ENCODE measurements around the gene GUCY2F.

GUCY2F gene

DNA sequence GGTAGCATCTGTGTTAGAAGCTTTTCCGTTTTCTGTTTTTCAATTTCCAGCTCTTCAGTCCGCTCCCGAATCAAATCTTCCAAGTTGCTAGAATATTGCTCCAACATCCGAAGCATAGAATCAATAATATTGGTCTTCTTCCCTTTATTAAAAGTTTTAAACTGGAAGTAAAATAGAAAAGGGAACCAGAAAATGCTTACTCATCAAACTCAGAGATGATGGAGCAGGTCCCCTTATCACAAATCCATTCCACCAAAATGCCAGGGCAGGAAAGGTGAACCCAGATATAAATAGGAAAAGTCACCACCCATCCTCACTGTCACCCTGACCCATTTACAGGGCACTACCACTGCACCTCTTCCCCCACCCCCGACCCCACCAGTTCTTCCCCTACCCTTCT is 89.0 kb downstream of the GUCY2F start:
- DNase-seq = no peak

DNA sequence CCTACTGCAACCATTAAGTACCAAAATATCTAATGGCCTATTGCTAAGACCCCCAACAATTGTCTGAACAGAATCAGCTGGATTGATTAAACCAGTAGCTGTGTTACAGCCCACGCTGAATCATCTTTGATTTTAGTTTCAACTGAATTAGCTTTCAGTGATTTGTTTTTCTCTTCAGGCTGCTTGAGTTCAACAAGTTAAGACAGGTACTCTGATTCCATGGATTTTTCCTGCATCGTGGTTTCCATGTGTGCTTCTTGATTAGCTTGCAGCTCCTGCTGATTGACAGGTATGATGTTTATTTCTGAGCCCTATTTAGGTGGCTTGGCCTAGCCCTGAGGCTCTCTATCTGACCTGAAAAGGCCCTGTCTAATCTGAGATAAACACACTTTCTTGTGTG is 91.3 kb downstream of the GUCY2F start:
- DNase-seq = no peak

DNA sequence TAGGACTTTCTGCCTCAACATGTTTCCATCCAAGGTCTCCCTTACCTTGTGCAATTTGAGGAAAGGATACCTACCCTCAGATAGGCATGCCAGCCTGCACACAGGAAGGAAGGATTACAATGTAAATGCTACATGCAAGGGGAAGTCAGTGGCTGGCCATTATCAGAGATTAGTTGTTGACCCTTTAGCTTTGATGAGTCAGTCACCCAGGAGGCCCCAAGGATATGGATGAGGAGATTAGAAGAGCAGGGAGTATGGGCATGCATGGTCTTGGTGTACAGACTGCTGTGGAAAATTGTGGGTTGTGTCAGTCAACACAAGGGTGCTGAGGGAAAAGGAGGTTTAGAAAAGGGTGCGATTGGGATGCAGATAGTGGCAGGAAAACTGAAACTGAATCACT is 92.0 kb downstream of the GUCY2F start:
- DNase-seq = no peak

DNA sequence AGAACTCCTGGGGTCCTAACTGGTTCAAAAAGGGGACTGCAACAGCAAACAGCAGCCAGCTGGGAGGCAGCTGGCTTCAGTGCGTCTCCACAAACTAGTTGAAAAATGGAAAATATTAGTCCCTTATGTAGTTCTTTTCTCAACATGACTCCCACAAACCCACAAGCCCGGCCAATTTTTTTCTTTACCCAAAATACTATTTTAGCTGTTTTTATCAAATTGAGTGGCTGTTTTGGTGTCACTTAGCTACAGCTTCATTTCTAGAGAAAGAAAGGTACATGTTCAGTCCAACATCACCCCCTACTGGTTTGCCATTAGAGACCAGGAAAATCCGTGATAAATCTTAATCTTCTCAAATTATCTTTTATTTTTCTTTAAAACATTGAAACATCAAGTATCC is 97.2 kb downstream of the GUCY2F start:
- DNase-seq = no peak

DNA sequence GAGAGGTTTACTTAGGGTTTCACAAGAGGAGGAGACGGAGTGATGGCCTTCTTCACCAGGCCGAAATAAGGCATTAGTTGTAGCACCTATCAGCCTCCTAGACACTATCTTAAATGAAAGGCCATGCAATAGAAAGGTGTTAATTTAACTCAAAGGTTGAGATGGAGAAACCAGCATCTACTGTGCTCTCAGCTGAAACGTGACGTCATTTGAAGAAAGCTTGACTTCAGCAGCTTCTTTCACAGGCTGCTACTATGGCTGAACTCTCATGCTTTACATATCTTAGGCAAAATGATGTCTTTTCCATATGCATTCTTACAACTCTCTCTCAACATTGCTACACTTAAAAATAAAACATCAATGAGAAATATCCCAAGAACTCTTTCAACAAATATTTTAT is 99.6 kb downstream of the GUCY2F start:
- DNase-seq = no peak

DNA sequence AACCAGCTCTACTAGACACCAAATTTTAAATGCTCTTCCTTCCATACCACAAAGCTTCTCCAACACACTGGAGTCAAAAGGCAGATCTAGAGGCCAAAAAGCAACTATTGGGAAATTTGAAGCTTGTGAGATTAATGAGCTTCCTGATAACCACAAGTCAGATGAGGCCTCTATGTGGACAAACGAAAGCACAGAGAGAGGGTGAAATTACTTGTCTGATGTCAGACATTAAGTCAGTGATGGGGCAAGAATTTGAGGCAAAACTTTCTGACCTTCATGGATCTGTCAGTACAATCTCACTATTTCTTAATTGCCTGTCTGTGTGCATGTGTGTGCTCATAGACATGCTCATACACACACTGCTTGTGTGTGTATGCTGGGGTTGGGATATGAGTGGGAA is 103.6 kb downstream of the GUCY2F start:
- no peak for DNase-seq

DNA sequence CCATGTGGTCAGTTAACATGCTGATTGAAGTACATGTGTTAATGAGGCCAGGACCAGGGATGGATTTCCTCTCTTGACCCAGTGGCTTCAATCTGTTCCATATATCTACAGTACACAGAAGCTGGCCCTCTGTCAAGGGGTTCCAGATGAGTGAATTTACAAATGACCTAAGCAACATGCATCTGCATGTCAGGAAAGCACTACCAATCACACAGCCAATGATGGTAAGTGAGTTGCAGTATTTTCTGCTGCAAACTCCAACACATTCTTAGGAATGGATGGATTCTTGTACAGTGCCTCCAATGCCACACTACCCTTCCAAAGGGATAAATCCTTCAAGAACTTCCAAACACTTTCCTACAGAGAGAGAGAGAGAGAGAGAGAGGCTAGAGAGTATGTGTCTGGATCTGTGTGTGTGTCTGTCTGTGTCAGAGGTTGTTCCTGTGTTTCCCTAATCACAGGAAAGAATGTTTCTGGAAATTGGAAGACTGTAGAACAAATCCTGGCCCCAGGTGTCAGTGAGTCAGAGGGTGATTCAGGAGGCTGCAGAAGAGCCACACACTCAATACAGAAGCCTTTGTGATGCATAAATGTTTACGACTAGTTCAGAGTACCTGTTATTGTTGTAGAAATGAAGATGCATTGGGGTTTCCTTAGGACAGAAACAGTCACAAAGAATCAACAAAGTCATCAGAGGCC is 107.5 kb downstream of the GUCY2F start:
- no peak for DNase-seq

DNA sequence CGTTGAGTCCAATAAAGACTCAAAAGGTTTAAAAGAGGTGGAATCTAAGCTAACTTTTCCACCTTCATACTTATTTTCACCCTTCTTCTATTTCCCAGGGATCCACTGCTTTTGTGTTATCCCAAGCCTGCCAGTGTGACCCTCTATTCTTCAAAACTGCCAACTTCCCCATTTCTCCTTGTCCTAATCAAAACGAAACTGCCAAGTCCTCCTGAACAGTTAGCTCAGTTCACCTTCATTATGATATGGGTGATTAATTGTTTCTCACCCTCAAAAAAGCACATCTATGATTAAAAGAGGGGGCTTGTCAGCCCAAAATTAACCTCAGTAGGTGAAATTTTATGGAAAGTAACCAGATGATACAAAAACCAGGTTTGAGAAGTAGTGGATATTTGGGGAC is 108.4 kb downstream of the GUCY2F start:
- DNase-seq = no peak

DNA sequence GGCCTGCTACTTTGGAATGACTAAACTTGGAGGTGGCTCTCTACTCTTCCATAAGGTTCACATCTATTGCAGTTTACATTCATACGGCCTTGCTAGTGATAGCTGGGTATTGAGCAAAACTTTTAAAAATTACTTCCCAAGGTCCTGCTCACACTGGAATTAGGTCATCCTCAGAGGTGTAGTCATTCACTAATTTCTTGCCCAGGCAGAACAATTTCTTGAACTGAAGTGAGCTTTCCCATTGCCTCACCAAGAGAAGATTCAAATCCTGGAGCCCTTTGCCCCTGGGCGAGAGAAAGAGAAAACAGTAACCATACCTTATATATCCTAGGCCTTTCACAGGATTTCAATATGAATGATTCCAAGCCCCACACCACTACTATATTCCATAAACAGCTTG is 109.2 kb downstream of the GUCY2F start:
- DNase-seq = no peak

DNA sequence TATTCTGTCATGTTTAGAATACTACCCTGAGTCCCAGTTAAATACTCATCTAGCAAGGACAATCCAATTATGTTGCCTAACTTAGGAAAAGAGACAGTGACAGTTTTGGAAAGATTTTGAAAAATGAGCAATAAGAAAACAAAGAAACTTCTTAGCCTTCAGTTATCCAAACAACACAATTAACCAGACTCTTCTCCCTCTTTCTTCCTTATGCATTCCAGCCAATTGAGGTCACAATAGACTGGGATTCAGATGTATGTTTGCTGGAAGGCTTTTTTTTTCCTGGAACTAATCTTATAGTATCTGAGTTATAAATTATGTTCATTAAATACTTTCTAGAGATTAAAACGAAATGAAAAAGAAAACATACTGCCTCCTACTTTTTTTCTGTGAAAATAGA is 109.6 kb downstream of the GUCY2F start:
- DNase-seq = no peak

DNA sequence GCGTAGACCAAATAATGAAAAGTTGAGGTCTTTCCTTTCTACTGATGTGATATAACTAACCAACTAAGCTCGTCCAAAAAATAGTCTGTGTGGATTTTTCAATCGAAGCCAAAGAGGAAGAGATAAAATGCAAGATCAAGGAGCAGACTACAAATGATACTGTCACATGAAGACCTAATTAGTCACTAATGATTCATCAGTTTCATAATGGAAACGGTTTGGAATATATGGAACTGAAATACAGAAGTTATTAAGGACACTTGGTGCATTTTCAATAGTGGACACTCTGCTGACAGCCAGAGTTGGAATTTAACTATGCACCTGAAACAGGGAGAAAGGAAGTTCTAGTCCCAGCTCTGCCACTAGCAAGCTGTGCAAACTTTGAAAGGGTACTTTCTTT is 119.8 kb downstream of the GUCY2F start:
- no peak for DNase-seq

DNA sequence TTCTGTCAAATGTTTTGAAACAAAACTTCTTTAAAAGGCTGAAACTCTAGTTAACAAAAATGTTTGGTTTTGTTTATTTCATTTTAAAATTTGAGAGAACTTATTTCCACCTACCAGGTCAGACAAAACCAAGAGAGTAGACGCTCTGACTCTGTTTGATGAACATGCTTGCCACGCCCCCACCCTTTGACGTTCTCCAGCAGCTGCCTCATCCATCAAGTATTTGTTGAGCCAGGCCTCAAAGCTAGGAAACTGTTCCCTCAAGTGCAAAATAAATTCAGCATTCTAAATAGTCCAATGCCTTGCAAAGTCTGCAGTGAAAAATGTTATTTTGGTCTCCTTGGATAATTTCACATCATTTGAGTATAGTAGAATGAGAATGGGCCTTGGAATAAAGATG is 121.6 kb downstream of the GUCY2F start:
- DNase-seq = no peak

DNA sequence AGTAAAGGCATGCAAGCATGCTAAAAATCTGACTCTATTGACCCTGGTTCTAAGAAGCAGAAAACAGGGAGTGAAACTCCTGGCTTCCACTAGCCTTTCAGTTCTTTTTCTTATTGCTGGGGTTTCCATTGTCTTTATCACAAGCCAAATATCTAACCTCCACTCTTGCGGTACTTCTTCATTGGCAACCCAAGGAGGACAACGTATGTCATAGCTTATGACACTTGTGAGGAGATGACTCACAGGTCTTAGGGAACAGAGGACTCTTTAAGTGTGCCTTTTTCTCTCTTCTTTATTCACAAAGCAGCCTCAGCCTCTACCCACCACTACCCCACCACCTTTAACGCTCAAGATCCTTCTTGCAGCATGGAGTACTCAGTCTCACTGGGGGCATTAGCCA is 124.2 kb downstream of the GUCY2F start:
- DNase-seq = no peak

DNA sequence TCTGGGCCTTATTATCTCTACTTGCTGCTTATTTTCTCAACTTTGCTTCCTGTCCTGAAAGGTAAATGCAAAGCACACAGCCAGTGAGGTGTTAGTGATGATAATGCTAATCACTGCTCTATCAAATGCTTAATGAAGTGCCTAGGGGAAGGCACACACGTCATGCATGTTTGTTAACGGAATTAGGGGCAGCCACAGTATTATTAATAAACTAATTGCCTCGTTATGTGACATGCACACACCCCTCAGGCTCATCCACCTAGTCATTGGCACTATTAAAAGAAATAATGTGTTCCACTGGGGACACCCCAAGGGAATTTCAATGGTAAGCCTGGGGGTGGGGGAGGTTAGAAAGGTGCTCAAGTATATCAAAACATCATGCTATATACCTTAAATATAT is 125.2 kb downstream of the GUCY2F start:
- DNase-seq = no peak

DNA sequence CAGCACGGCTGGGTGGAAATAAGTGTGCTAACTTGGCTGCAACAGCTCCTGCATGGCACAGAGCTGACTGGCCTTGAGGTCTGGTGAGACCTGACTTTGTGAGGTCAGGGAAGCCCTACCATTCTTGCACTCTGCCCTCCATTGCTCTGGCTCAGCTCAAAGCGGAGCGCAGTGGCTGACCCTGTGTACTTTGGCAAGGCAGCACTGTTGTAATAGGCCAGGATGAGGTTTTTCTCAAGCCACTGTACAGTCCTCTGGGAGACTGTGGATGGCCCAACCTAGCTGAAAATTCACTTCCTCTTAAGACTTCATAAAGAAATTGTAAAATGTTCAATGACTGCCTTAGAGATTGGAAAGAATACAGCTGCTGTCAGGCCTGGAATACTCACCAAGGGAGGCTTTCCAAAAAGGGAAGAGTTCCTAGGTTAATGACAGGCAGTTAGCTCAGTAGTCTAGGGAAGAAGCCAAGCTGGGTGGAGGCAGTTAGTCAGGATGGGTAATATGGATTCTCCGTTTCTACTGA is 129.8 kb downstream of the GUCY2F start:
- DNase-seq = no peak

DNA sequence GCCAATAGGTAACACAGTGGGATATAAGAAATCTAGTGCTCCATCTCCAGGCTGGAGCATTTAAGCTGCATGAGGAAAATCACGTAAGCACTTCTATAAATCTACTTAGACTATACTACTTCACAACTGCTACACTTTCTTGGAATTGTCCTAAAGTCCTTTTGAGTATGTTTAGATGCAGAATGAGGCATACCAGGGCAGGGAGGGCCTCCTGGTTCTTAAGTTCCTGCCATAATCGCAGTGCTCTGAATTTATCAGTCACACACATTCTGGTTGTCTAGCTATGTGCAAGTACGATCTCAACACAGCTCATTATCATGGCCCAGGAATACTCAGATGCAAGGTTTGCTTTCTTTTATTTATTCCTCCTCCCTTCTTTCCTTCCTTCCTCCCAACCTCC is 130.3 kb downstream of the GUCY2F start:
- no peak for DNase-seq

DNA sequence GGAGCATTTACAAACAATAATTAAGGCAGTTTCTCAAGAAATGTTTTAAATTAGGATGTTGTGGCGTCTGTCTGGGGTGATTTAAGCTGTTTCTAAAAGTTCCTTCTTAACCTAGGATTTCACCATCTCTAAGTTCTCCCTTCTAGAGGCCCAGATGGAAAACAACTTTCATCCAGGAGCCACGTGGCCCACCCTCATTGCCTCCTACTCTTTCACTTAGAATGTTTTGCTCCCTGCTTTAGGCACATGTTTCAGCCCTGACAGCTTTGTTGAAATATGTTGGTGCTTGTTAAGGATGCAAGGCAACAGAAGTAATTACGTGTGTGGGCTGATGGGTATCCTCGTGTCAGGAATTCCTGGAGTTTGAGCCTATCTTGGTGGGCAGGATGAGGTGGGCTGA is 131.3 kb downstream of the GUCY2F start:
- DNase-seq = no peak

DNA sequence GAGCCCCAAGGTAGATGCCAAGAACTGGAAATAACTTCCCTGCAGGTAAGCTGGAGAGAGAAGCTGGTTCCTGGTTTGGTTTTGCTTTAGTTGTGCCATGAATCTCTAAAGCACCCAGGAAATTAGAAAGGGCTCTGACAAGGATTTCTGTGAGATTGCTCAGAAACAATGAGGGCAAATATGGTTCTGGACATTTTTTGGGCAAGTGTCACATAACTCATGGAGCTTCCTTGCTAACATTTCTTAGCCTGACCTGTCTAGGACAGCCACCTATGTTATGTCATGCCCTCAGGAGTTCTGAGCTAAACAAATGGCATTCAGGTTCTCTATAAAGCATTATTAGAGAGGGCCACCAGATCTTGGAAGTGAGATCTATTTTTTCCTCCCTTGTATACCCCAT is 131.8 kb downstream of the GUCY2F start:
- no peak for DNase-seq

DNA sequence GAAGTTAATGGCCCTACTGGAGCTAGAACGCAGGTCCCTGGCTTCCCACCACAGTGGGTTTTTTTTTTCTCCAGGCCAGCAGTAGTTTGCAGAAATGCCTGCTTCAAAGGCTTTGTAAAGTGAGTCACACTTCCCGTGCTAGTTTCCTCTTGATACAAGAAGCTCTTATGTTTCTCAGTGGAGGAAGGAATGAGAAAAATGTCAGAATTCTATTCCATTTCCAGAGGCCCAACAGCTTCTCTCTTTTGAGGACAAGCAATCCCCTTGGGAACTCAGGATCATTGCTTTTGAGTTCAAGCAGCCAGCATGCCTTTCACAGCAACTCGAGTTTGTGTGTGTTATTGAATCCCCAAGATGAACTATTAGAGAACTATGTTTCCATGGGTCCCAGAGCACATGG is 134.3 kb downstream of the GUCY2F start:
- DNase-seq = no peak

DNA sequence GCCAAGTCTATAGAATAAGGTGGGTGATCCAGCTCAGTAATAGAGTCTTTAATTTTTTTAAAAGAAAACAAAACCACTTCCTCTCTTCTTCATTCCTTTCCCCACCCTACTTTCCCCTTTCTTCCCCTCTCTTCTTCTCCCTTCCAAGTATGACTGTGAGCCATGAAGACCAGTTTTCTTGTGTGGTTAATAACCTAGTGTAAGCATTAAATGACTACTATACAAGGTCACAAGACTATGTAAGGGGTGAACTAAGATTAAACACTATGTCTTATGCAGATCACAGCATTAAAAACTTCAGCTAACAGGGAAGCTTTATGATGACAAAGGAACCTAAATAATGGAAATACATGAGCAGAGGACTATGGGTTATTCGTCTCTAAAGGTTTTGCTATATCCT is 135.4 kb downstream of the GUCY2F start:
- no peak for DNase-seq

DNA sequence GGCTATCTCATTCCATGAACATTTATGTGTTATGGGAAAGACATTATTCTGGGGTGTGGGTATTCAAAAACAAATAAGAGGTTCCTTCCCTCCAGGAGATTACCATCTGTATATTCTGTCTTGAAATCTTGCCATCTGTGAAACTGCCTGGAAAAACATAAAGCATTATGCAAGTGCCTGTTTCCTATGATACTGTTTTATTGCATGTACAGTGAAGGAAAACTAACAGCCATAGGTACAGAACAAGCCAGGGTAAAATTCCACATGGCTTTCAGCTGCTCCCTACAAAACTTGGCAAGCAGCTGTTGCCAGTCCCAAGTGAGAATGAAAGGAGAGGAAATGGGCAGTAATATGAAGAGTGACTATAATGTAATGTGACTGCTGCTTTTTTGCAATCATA is 136.0 kb downstream of the GUCY2F start:
- no peak for DNase-seq

DNA sequence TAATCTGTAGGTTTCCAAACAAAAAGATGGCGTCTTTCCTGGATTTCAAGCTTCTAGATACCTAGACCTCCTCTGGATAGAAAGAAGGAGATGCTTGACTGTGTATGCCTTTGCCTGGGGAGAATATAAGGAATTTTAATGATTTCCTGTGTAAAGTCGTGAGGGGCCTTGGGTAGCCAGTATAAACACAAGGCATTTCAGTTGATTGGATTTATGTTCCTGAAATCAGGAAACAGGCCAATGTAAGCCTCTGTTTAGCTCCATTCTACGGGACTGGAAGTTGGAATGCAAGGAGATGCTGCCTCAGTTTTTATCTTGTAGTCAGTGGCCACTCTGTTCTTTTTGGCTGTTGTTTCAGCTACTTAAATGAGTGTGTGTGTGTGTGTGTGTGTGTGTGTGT is 137.2 kb downstream of the GUCY2F start:
- no peak for DNase-seq

DNA sequence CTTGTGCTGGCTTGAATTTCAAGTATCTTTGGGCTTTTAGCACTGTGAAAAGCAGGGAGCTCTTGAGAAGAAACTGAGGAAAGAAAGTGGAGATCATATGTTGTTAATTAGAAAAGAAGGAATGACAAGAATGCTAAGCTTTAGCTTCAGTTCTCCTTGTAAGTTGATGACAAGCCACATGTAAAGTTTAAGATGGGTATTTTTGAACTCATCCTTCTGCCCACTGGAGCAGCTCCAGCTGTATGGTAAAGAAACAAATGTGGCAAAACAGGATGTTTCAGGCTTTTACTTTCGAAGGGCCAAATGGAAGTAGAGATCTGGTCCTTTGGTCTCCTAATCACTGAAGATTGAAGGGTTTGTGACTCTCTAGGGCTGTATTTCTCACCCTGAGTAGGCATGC is 137.8 kb downstream of the GUCY2F start:
- no peak for DNase-seq

DNA sequence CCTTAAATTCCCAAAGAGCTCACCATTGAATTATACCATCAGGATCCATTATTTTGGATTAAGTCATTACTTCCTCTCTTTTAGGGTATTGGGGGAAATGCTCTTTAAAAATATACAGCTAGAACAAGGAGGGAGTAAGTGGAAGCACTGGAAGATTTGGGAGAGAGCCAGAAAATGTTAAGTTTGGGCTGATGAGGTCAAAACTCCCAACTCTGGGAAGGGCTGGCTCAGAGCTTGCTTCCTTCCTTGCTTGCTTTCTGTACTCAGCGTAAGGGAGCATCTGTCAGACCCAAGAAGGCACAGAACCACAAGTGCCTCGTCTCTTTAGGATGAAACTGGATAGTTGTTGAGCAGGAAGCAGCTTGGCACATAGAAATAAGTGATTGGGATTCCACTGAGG is 138.2 kb downstream of the GUCY2F start:
- DNase-seq = no peak

DNA sequence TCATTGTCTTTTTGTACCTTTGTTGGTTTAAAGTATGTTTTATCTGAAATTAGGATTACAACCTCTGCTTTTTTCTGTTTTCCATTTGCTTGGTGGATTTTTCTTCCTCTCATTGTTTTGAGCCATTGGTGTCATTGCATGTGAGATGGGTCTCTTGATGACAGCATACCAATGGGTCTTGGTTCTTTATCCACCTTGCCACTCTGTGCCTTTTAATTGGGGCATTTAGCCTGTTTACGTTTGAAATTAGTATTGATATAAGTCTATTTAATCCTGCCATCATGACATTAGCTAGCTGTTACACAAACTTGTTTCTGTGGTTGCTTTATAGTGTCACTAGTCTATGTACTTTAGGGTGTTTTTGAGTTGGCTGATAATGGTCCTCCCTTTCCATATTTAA is 145.7 kb downstream of the GUCY2F start:
- no peak for DNase-seq

DNA sequence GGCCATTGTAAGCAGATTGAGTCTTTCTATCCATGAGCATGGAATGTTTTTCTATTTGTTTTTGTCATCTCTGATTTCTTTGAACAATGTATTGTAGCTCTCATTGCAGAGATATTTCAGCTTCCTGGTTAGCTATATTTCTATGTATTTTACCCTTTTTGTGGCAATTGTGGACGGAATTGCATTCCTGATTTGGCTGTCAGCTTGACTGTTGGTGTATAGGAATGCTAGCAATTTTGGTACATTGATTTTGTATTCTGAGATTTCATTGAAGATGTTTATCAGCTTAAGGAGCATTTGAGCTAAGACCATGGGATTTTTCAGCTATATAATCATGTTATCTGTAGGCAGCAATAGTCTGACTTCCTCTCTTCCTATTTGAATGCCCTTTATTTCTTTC is 154.6 kb downstream of the GUCY2F start:
- no peak for DNase-seq

All from NCI-H2227 treated with DMSO at 0.1 percent for 48 hours (cell line).